ENCODE results near the gene MGAT4A. TPM values are rescaled to one million over a fixed set of nuclear protein-coding genes. Genes with fewer than 3 reads are reported as not detected.
"Not testable (repeated sequence)": the region's sequence is repeated elsewhere in the genome, so short reads cannot be mapped to it uniquely, and the experiment has no call there.

The MGAT4A gene
- total and polyA plus RNA-seq, 3 donors from 2014 or later, result 12.1 to 13.9 (median 13.8) TPM

- intact Hi-C loops (cut with DNase I; ENCODE audit: low total_unique reads), result no loop called here
- no peak for TF ChIP-seq POLR2A (IDR thresholded peaks at IDR 0.05)
- TF ChIP-seq, protein P1, sequence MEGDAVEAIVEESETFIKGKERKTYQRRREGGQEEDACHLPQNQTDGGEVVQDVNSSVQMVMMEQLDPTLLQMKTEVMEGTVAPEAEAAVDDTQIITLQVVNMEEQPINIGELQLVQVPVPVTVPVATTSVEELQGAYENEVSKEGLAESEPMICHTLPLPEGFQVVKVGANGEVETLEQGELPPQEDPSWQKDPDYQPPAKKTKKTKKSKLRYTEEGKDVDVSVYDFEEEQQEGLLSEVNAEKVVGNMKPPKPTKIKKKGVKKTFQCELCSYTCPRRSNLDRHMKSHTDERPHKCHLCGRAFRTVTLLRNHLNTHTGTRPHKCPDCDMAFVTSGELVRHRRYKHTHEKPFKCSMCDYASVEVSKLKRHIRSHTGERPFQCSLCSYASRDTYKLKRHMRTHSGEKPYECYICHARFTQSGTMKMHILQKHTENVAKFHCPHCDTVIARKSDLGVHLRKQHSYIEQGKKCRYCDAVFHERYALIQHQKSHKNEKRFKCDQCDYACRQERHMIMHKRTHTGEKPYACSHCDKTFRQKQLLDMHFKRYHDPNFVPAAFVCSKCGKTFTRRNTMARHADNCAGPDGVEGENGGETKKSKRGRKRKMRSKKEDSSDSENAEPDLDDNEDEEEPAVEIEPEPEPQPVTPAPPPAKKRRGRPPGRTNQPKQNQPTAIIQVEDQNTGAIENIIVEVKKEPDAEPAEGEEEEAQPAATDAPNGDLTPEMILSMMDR (IDR thresholded peaks at IDR 0.05), result no peak
These were observed 752 bp downstream of the MGAT4A start for GRCh38 chr2:98730053-98730706.

DNA sequence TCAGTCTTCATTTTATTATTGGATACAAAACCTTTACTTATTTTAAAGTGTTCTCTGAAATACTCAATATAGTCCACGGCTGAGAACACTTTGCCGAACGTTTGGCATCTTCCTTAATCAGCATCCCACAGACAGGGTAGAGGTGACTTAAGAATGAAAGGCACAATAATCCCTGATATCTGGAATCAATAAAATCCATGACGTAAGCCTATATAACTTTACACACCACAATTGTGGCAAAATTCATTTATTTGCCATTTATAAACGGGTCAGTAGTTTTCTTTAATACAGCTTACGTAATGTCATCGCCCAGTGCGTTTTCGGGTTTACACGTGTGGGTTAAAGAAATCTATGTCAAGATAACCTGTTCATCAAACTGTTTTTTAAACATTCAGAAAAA, 1.3 kb downstream of the MGAT4A start:
- no peaks in the 10 kb centered on the region for H3K36me3 ChIP-seq (ENCODE audit: low read depth, missing control alignments)
- no peaks in the 10 kb centered on the region for H3K27me3 ChIP-seq
- TF ChIP-seq POLR2A (IDR thresholded peaks at IDR 0.05), result no peak
- TF ChIP-seq, protein P1 (IDR thresholded peaks at IDR 0.05), result no peak
- intact Hi-C loops (cut with DNase I; ENCODE audit: low total_unique reads), result no loop called here
- H3K4me1 ChIP-seq, result peaks cover 7% of the 10 kb centered on the region
- WGBS, 2 donors, result 23 to 40% methylated on average over 10 of the region's 10 CpGs
- no peaks in the 10 kb centered on the region for H3K9me3 ChIP-seq
- no peak for DNase-seq
- H3K4me3 ChIP-seq, result peak overlapping the region; percentile 70 to 71
- H3K27ac ChIP-seq, result peak overlapping the region in 1 of 2 donors; percentile 68

More at GRCh38 chr2:98730053-98730706, 752 bp downstream of the MGAT4A start:
- H3K27me3 ChIP-seq, result no peaks in the 10 kb centered on the region
- peak overlapping the region; percentile 70 to 71 for H3K4me3 ChIP-seq
- WGBS, 2 donors, result 1 to 2% methylated on average over 29 to 44 of the region's 45 CpGs
- DNase-seq, result peak; percentile 64
- H3K36me3 ChIP-seq (ENCODE audit: low read depth, missing control alignments), result no peaks in the 10 kb centered on the region
- no peaks in the 10 kb centered on the region for H3K9me3 ChIP-seq
- peak overlapping the region; percentile 42 to 68 for H3K27ac ChIP-seq
- peaks cover 9% of the 10 kb centered on the region for H3K4me1 ChIP-seq

DNA sequence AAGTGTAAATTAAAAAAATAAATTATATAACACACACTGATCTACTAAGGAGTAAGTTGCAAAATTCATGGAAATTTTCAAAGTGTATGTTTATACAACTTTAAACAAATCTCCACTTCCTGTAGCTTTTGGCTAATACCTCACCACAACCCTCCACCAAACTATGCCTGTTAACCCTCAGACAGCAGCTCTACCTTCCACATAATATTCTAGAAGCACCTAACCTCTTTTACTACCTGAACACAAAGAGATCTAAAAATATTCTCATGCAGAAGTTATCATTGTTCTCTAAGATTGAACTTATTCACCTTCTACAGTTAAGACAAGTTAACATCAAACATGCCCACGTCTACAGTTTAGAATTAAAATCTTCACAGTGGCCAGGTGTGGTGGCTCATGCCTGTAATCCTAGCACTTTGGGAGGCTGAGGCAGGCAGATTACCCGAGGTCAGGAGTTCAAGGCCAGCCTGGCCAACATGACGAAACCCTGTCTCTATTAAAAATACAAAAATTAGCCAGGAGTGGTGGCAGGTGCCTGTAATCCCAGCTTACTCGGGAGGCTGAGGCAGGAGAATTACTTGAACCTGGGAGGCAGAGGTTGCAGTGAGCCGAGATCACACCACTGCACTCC, 2.7 kb downstream of the MGAT4A start:
- H3K4me1 ChIP-seq; H3K9me3 ChIP-seq; H3K36me3 ChIP-seq (ENCODE audit: low read depth, missing control alignments); intact Hi-C loops (cut with DNase I; ENCODE audit: low total_unique reads); H3K27ac ChIP-seq; DNase-seq; H3K4me3 ChIP-seq; H3K27me3 ChIP-seq: not testable (repeated sequence)
- 58 to 66% methylated on average over 5 of the region's 5 CpGs for WGBS, 2 donors

DNA sequence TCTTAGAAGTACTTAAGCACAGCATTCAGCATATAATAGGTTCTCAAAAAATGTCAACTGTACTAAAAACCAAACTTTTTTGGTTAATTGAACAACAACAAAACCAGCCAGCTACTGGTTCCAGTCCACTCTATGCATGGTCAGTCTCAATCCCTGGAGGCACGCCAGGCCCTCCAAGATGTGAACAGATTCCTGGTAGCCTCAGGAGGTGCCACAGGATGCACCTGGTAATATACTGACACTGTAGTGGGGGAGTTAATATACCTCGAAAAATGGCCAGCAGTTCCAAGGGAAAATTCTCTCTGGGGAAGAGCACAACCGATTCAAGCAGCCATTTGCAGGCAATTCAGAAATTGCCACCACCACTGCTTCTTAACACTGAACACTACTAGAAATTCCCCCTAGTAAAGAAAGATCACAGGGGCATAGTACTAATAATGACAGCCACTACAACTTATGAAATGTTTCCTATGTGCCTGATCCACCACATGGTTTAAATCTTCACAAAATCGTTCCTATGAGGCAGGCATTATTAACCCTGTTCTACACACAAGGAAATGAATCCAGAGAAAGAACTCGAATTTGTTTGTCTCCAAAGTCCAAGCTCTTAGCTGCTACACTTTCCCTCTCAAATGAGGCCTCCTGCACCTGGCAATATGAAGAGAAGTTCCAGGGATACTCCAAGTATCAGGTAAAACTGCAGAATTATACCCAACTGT, 3.4 kb downstream of the MGAT4A start:
- Histone ChIP-seq H3K4me3 (no peak overlapping the region), H3K4me1 (no peaks in the 10 kb centered on the region), H3K9me3 (no peaks in the 10 kb centered on the region), H3K27ac (no peak overlapping the region), H3K36me3 (ENCODE audit: low read depth, missing control alignments) (no peaks in the 10 kb centered on the region), H3K27me3 (no peaks in the 10 kb centered on the region)
- no peak for TF ChIP-seq POLR2A (IDR thresholded peaks at IDR 0.05)
- TF ChIP-seq, protein P1 (IDR thresholded peaks at IDR 0.05), result no peak
- no peak for DNase-seq
- intact Hi-C loops (cut with DNase I; ENCODE audit: low total_unique reads), result no loop called here
- WGBS, 2 donors, result 62 to 63% methylated on average over 5 of the region's 5 CpGs

DNA sequence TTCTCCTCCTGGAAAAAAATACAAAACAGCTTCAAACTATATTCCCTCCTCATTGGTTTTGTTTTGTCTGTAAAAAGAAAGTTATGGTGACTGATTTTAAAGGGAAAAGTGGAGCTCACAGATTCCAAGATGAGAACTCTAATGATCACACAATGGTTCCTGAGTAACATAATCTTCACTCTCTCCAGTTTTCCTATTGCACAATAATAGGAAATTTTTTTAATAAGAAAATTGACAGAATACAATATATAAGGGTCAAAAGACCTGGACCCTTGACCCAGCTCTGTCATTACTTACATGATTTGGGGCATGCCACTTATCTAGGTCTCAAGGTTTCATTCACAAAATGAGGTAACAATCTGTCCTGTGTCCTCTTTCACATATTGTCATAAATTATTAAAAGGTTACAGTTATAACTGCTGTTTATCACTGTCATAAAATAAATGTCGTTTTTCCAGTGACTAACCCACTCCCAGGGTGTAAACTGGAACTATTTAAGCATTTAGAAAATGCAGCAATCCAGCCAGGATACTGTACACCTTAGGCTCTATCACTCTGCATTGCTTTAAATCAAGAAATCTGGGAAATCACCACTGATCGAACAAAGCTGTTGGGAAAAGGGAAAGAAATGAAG, 4.1 kb downstream of the MGAT4A start:
- Histone ChIP-seq H3K9me3 (no peaks in the 10 kb centered on the region), H3K4me3 (no peak overlapping the region), H3K4me1 (no peaks in the 10 kb centered on the region), H3K27ac (no peak overlapping the region), H3K36me3 (ENCODE audit: low read depth, missing control alignments) (no peaks in the 10 kb centered on the region), H3K27me3 (no peaks in the 10 kb centered on the region)
- WGBS, 2 donors, result 55 to 59% methylated on average over 2 of the region's 2 CpGs
- no peak for DNase-seq
- intact Hi-C loops (cut with DNase I; ENCODE audit: low total_unique reads), result no loop called here
- TF ChIP-seq, protein P1 (IDR thresholded peaks at IDR 0.05), result no peak

Data from testis (tissue), 3 donors.